ENCODE data around the gene WNT3A.
"Not testable (repeated sequence)": the region's sequence is repeated elsewhere in the genome, so short reads cannot be mapped to it uniquely, and the experiment has no call there.

Gene WNT3A

GRCh38 chr1:228011721-228012311, 5.0 kb downstream of the WNT3A start:
- DNase-seq = no peak

- DNase-seq = no peak
Observed at GRCh38 chr1:228012555-228012954, 5.8 kb downstream of the WNT3A start.

GRCh38 chr1:228013131-228013934, 6.5 kb downstream of the WNT3A start:
- no peak for DNase-seq

- DNase-seq = peak; percentile 35
Observed at GRCh38 chr1:228013935-228014930, 7.4 kb downstream of the WNT3A start.

- DNase-seq = peak; percentile 27
Observed at GRCh38 chr1:228015276-228016180, 8.7 kb downstream of the WNT3A start.

GRCh38 chr1:228016181-228016510, 9.3 kb downstream of the WNT3A start:
- no peak for DNase-seq

- peak; percentile 4 for DNase-seq
Observed at GRCh38 chr1:228016653-228017355, 10.0 kb downstream of the WNT3A start.

- DNase-seq = peak; percentile 17
Observed at GRCh38 chr1:228017356-228018124, 10.7 kb downstream of the WNT3A start.

- no peak for DNase-seq
Observed at GRCh38 chr1:228018125-228018398, 11.3 kb downstream of the WNT3A start.

GRCh38 chr1:228018961-228019721, 12.3 kb downstream of the WNT3A start:
- DNase-seq = peak; percentile 23

GRCh38 chr1:228019722-228020083, 12.9 kb downstream of the WNT3A start:
- DNase-seq = not testable (repeated sequence)

GRCh38 chr1:228020686-228021354, 14.0 kb downstream of the WNT3A start:
- peak; percentile 4 for DNase-seq

- peak; percentile 4 for DNase-seq
Observed at GRCh38 chr1:228021355-228022030, 14.7 kb downstream of the WNT3A start.

- DNase-seq = peak; percentile 7
Observed at GRCh38 chr1:228022571-228023293, 15.9 kb downstream of the WNT3A start.

- DNase-seq = no peak
Observed at GRCh38 chr1:228023294-228023639, 16.5 kb downstream of the WNT3A start.

- no peak for DNase-seq
Observed at GRCh38 chr1:228029281-228029680, 22.5 kb downstream of the WNT3A start.

GRCh38 chr1:228030451-228031201, 23.8 kb downstream of the WNT3A start:
- no peak for DNase-seq
